ENCODE results near the gene TK2. TPM values are rescaled to one million over a fixed set of nuclear protein-coding genes. Genes with fewer than 3 reads are reported as not detected.

The TK2 gene
- total and polyA plus RNA-seq, 11 donors, result 9.4 to 29.4 (median 17.3) TPM

DNA sequence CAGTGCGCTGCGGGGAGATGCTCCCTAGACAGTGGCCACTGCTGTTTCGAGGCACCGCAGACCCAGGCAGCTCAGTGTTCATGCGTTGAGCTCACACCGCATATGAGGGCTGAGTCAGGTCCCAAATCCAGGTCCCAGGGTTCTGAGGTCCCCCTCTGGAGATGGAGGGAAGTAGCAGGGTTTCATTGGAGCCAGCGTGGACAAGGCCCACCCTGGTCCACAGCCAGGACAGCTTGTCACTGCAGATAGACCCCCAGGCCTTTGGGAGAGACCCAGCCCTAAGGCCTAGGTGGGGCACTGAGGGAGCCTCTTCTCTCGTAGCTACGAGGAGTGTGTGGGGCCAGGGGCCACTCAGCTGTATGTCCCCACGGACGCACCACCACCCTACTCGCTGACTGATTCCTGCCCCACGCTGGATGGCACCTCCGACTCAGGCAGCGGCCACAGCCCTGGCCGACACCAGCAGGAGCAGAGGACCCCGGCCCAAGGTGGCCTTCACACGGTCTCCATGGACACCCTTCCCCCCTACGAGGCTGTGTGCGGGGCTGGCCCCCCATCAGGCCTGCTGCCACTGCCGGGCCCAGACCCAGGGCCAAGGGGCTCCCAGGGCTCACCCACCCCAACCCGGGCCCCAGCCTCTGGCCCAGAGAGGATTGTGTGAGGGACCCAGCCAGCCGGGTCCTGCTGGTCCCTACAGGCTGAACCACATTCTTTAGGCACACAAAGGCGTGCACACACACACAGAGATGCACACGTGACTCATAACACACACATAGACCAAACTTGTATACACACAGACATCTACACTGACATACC lies 69.4 kb downstream of the TK2 start:
- Histone ChIP-seq H3K27ac (no peak overlapping the region), H3K9me3 (no peaks in the 10 kb centered on the region), H3K4me3 (no peak overlapping the region), H3K27me3 (no peaks in the 10 kb centered on the region), H3K4me1 (peaks cover 0 to 19% (median 5%) of the 10 kb centered on the region in 12 donors), H3K36me3 (no peaks in the 10 kb centered on the region)
- 88 to 96% (median 93%) methylated on average over 22 to 25 of the region's 25 CpGs for WGBS, 4 donors
- intact Hi-C loops (cut with DNase I), result loop anchor here (2.0 to 10.0 kb wide), 5 partner anchors 74 to 138 kb away; partner anchors contain the start of genes CKLF (in 1 of the 10) and TK2 (in 1 of the 10)
- peak in 1 of 5 donors; percentile 14 for DNase-seq
- no peak for ATAC-seq
- TF ChIP-seq POLR2A (IDR thresholded peaks at IDR 0.05), result no peak
- TF ChIP-seq, protein P1, sequence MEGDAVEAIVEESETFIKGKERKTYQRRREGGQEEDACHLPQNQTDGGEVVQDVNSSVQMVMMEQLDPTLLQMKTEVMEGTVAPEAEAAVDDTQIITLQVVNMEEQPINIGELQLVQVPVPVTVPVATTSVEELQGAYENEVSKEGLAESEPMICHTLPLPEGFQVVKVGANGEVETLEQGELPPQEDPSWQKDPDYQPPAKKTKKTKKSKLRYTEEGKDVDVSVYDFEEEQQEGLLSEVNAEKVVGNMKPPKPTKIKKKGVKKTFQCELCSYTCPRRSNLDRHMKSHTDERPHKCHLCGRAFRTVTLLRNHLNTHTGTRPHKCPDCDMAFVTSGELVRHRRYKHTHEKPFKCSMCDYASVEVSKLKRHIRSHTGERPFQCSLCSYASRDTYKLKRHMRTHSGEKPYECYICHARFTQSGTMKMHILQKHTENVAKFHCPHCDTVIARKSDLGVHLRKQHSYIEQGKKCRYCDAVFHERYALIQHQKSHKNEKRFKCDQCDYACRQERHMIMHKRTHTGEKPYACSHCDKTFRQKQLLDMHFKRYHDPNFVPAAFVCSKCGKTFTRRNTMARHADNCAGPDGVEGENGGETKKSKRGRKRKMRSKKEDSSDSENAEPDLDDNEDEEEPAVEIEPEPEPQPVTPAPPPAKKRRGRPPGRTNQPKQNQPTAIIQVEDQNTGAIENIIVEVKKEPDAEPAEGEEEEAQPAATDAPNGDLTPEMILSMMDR (IDR thresholded peaks at IDR 0.05), result no peak

GRCh38 chr16:66479661-66480264 lies 70.2 kb downstream of the TK2 start:
- no peak overlapping the region for H3K27ac ChIP-seq
- H3K4me1 ChIP-seq, result peaks cover 0 to 25% (median 5%) of the 10 kb centered on the region in 12 donors
- no peaks in the 10 kb centered on the region for H3K36me3 ChIP-seq
- no peaks in the 10 kb centered on the region for H3K27me3 ChIP-seq
- ATAC-seq (no peak), DNase-seq (no peak)
- H3K9me3 ChIP-seq, result no peaks in the 10 kb centered on the region
- WGBS, 4 donors, result 84 to 93% (median 88%) methylated on average over 3 to 5 of the region's 5 CpGs
- TF ChIP-seq, protein P1 (IDR thresholded peaks at IDR 0.05), result no peak
- TF ChIP-seq POLR2A (IDR thresholded peaks at IDR 0.05), result no peak
- intact Hi-C loops (cut with DNase I), result loop anchor here (2.0 to 10.0 kb wide), 6 partner anchors 57 to 137 kb away; partner anchors contain the start of genes CKLF (in 1 of the 10) and TK2 (in 1 of the 10)
- no peak overlapping the region for H3K4me3 ChIP-seq

- DNase-seq (peak; percentile 69 to 84 (median 76)), ATAC-seq (peak; percentile 78 to 89 (median 86))
- Histone ChIP-seq H3K36me3 (no peaks in the 10 kb centered on the region), H3K27ac (no peak overlapping the region), H3K9me3 (no peaks in the 10 kb centered on the region), H3K27me3 (no peaks in the 10 kb centered on the region), H3K4me3 (no peak overlapping the region), H3K4me1 (peaks cover 0 to 24% (median 5%) of the 10 kb centered on the region in 12 donors)
- no peak for TF ChIP-seq POLR2A (IDR thresholded peaks at IDR 0.05)
- TF ChIP-seq, protein P1 (IDR thresholded peaks at IDR 0.05), result peak; percentile 64 to 82 (median 74)
- intact Hi-C loops (cut with DNase I), result loop anchor here in 1 of 10 donors (5.0 kb wide), 1 partner anchor 57 kb away; no protein-coding TSS in a partner anchor
- WGBS, 4 donors, result 21 to 36% (median 34%) methylated on average over 9 to 10 of the region's 10 CpGs
These were observed 71.0 kb downstream of the TK2 start for GRCh38 chr16:66478733-66479511.

All from heart left ventricle (tissue), 16 donors.